Stimulated activated CD4-positive, alpha-beta T cell treated with anti-CD3 and anti-CD28 coated beads, Interleukin-2, amount 100 ng/mL, for 24 hours (primary cell): Measurements from ENCODE around the gene SEC62.
"Not testable (repeated sequence)": the region's sequence is repeated elsewhere in the genome, so short reads cannot be mapped to it uniquely, and the experiment has no call there.

Experiments used
- DNase-seq, 2 donors: peaks; one replicate each; pipeline ENCODE4 v3.0.0-alpha.2; 2020

SEC62 gene

GRCh38 chr3:169968224-169968885 is 1.7 kb downstream of the SEC62 start:
- no peak for DNase-seq

DNA sequence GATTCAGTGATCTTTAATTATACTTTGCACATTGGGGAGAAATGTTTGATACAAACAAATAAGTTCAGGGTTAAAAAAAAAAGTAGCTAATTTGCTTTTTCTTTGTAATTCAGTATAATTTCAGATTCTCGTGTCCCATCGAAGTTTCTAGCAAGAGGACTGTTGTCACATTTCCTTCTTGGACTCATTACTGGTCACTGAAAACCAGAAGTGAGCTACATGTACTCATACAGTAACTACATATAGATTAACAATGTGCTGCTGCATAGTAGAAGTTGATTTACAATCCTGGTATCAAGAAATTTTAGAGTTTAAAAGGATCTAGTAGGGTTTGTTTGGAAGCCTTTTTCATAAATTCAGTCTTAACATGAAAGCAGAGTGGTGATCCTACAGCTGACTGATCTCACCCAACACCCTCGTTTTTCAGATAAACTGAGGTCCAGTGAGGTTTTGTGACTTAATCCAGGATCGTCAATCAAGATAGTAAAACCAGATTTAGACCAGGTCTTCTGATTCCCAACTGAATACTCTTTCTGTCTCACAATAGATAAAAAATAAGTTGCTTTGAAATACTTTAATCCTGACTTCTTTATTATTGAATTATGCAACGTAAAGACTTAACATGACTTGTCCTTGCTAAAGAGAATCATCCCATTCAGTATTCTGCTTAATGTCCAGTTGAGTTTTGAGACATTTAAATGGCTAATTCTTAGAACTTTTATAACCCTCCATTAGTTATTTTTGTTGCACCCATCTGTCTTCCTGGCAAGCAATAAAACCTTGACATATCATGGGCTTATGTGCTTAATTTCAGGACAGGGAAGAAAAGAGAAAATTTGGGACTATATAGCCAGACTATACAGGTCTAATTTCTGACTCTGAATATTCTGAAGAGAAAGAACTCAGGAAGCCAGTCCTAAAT is 2.8 kb downstream of the SEC62 start:
- no peak for DNase-seq

GRCh38 chr3:169970847-169971246 is 4.2 kb downstream of the SEC62 start:
- no peak for DNase-seq

GRCh38 chr3:169971522-169971921 is 4.9 kb downstream of the SEC62 start:
- no peak for DNase-seq

- no peak for DNase-seq
Measured at GRCh38 chr3:169980055-169980454, 13.4 kb downstream of the SEC62 start.

GRCh38 chr3:169984292-169984691 is 17.7 kb downstream of the SEC62 start:
- no peak for DNase-seq

DNA sequence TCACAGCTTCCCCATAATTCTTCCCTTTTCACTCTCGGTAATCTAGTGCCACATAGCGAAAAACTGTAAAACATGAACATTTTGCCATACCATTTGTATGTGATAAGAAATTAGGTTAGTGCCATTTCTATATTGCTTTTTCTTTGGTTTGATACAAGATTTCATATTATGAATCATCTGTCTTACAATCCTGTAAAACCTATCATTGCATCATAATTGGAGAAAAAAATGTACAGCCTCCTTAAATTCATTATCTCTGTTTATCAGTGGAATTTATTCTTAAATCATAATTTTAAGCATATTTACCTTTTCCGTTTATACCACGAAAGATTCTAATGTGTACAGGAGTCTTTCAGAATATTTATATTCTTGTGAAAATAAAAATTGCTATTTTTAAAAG is 23.8 kb downstream of the SEC62 start:
- no peak for DNase-seq

- DNase-seq = no peak
Measured at GRCh38 chr3:169992156-169992555, 25.5 kb downstream of the SEC62 start.

- DNase-seq = no peak
Measured at GRCh38 chr3:169992781-169993180, 26.2 kb downstream of the SEC62 start.

GRCh38 chr3:169993761-169994160 is 27.2 kb downstream of the SEC62 start:
- no peak for DNase-seq

DNA sequence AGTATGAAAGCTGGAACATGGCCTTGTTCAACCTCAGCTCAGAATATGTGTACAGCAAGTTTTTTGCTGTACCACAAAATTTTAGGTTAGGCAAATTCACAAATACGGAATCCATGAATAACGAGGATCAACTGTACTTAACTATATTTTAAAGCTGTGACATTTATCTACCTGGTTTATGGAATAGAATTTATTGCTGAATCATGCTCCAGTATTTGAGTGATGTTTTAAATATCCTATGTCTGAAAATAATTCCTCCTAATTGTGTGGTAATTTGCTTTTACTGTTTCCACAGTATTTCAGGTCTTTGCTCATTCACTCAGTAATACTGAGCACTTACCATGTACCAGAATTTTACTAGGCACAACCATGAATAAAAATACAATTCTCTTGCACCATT is 29.5 kb downstream of the SEC62 start:
- no peak for DNase-seq

DNA sequence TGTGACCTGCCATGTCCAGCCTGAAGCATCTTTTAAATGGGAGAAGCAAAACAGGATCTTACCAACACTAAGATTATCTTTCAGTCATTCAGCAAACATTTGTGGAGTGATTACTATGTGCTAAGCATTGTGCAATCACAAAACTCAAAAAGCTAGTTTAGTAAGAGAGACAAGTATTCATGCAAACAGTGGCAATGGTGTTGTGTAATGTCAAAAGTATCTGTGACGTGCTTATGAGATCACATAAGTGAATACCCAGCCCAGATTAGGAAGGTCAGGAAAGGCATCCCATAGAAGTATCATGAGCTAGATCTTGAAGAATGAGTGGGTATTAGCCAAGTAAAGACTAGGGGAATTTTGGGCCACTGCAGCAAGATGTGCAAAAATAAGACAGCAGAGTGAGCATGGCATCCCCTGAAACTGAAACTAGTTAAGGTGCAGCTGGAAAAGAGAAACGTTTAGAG is 32.1 kb downstream of the SEC62 start:
- DNase-seq = no peak

- no peak for DNase-seq
Measured at GRCh38 chr3:169999433-169999832, 32.8 kb downstream of the SEC62 start.

DNA sequence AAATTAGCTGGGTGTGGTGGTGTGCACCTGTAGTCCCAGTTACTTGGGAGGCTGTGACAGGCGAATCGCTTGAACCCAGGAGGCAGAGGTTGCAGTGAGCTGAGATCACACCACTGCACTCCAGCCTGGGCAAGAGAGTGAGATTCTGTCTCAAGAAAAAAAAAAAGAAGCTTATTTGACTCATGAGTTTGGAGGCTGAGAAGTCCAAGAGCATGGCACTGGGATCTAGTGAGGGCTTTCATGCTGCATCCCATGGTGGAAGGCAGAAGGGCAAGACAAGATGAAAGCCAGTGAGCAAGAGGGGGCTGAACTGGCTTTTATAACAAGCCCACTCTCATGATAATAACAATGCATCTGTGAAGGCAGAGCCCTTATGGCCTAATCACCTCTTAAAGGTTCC is 33.4 kb downstream of the SEC62 start:
- no peak for DNase-seq

DNA sequence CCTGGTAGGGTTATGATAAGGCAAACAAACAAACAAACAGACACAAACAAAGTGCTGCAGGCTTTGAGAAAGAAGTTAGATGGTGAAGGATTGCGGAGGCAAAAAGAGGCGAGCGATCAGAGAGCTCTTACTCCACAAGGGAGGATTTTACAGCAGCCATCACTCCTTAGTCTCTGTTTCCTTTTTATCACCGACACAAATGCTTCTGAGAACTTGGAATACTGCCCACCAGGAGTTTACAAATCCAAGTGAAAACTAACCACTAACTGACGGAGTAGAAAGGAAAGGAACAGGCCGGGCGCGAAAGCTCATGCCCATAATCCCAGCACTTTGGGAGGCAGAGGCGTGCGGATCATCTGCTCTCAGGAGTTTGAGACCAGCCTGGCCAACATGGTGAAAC is 35.6 kb downstream of the SEC62 start:
- DNase-seq = no peak

DNA sequence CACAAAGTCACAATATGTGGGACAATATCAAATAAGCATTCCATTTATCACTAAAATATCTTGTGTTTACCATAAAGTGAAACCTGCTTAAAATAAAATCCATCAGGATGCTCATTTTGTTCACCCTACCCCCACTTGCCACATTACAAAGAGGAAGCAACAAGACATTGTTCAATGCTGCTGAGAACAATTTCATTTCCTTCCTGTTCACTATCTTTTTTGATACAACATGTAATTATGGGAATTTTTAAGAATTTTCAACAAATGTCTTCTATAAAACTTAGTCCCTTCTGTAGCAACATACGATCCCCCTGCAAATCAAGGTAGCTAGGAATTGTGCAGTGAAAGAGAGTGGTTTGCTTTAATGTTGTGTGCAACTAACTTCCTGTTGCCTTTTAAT is 36.3 kb downstream of the SEC62 start:
- no peak for DNase-seq

DNA sequence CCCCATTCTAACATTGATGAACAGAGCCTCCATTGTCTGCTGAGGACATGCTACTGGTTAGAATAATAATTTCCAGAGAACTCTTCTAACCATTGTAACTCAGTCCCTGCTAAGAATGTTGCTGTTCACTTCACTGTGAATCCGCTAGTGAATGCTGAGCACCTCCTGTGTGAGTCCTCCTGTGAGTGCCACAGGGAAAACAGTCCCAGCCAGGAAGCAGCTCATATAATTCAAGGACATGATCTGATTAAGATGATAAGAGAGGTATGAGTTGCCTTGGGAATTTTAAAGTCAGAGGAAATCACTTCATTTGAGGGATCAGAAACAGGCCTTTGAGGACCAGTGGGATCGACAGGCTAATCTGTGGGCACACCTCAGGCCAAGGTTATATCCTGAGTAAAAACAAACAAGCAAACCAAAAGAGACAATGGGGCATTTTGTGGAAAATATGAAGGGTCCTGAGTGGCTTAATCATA is 37.3 kb downstream of the SEC62 start:
- no peak for DNase-seq

DNA sequence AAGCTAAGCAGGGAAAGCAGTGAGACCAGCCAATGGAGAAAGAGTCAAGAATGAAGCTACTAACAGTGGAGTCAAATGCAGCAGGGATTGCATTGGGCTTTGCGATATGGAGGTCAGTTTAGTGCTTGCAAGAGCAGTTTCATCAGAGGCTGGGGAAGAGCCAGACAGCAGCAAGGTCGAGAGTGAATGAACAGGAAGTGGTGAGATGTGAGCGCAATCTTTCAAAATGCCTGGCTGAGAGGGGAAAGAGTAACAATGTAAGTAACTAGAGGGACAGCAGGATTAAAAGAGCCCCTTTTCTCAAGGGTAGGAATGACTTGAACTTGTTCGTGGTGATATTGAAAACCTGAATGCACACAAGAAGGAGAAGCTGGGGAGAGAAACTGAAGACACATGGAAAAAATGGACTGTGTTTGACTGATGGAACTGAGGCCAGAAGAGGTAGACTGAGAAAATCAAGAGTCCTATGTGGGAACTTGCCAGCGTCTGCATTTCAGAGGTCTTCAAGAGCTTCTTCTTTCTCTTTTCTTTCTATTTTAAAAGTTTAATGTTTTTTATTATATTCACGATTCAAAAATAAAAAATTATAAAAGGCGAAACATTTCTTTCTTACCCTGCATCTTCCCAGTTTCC is 40.5 kb downstream of the SEC62 start:
- DNase-seq = peak; percentile 19

DNA sequence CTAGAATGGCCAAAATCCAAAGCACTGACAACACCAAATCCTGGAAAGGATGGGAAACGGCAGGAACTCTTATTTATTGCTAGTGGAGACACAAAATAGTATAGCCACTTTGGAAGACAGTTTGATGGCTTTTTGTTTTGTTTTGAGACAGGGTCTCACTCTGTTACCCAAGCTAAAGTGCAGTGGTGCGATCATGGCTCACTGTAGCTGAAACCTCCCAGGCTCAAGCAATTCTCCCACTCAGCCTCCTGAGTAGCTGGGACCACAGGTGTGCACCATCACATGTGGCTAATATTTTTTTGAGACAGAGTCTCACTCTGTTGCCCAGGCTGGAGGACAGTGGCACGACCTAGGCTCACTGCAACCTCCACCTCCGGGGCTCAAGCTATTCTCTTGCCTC is 43.9 kb downstream of the SEC62 start:
- no peak for DNase-seq

GRCh38 chr3:170012683-170013400 is 46.2 kb downstream of the SEC62 start:
- no peak for DNase-seq

GRCh38 chr3:170016057-170016456 is 49.5 kb downstream of the SEC62 start:
- no peak for DNase-seq

DNA sequence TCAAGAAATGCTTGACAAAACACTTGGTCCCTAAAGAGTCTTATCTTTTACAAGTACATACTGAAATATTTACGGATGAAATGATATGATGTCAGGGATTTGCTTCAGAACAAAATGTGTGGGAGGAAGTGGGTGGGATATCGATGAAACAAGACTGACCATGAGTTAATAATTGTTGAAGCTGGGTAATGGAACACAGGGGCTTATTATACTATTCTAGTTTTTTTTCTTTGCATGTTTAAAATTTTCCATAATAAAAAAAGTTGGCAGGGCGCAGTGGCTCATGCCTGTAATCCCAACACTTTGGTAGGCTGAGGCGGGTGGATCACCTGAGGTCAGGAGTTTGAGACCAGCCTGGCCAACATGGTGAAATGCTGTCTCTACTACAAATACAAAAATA is 52.7 kb downstream of the SEC62 start:
- not testable (repeated sequence) for DNase-seq

DNA sequence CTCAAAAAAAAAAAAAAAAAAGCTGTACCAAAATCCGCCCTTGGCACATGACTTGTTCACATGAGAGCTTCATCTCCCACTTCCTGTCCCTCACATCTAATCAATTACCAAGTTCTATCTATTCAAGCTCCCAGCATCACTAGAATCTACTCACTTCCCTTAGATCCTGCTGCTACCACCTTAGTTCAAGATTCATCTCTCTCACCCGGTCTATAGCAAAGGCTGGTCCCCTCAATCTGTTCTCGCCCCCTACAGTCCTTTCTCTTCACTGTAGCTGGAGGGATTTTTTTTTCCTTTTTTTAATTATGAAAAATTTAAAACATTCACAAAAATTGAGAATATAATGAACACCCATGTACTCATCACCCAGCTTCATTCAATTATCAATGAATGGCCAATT is 54.5 kb downstream of the SEC62 start:
- DNase-seq = no peak
